Muscle of arm (tissue), 12 donors: ENCODE data around the gene MRPL55. TPM values are rescaled to one million over a fixed set of nuclear protein-coding genes. Genes with fewer than 3 reads are reported as not detected.

Experiments
- DNase-seq: peaks from one replicate; pipeline ENCODE4 v3.0.0-alpha.2; 2013
- polyA plus RNA-seq, 12 donors: library from polyadenylated mRNA; unstranded; fragments of 120-200 nt; gene quantifications; one replicate each; pipeline ENCODE4 v1.2.1, GENCODE V29; 2013; ENCODE audit not compliant: insufficient read length in 12 of 12

MRPL55 gene
- polyA plus RNA-seq, 12 donors: 20.2 to 37.7 (median 26.8) TPM; not detected in 1

GRCh38 chr1:228149406-228150119, 40.5 kb upstream of the MRPL55 start, which contains the start of gene GJC2:
GJC2 (plus strand) TSS chr1:228149930; CDS start chr1:228157759, 7,829 bp downstream.
- no peak for DNase-seq

DNA sequence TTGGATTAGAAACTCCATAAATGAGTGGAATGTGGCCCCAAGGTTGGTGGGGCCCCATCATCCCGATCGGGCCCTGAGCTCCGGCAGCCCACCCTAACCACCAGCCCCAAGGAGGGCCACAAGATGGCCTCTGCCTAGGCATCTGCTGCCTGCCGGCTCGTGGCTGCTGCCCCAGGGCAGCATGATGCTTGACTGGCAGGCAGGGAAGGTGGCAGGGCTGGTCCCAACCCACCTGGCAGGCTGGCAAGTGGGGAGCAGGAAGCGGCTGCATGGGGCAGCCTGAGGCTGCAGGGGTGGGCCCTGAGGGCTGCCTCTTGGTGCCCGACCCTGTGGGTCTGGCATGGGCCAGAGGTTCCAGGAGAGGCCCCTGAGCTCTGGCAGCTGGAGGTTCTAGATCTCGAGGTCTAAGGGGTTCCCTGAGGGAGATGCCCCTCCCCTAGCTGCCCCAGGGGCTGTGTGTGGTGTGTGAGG, 39.9 kb upstream of the MRPL55 start:
- no peak for DNase-seq

DNA sequence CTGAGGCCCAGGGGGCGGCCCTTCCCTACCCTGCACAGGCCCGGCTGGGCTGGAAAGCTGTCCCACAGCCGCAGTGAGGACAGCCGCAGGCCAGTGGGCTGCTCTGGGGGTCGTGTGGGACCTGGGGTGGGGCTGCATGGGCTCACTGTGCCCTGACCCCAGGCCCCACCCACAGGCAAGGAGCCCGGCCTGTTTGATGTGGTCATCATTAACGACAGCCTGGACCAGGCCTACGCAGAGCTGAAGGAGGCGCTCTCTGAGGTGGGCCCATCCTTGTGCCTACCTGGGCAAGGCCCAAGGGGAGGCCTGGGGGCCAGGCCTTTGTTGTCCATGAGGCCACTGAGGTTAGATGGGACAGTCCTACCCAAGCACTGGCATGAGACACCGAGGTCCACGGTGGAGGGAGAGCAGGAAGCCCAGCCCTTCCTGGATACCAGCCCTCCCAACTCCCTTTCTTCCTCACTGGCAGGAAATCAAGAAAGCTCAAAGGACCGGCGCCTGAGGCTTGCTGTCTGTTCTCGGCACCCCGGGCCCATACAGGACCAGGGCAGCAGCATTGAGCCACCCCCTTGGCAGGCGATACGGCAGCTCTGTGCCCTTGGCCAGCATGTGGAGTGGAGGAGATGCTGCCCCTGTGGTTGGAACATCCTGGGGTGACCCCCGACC, 39.2 kb upstream of the MRPL55 start:
- DNase-seq: no peak

- no peak for DNase-seq
These were observed 38.7 kb upstream of the MRPL55 start for GRCh38 chr1:228147768-228148167.

GRCh38 chr1:228147151-228147693, 38.1 kb upstream of the MRPL55 start:
- DNase-seq: no peak

DNA sequence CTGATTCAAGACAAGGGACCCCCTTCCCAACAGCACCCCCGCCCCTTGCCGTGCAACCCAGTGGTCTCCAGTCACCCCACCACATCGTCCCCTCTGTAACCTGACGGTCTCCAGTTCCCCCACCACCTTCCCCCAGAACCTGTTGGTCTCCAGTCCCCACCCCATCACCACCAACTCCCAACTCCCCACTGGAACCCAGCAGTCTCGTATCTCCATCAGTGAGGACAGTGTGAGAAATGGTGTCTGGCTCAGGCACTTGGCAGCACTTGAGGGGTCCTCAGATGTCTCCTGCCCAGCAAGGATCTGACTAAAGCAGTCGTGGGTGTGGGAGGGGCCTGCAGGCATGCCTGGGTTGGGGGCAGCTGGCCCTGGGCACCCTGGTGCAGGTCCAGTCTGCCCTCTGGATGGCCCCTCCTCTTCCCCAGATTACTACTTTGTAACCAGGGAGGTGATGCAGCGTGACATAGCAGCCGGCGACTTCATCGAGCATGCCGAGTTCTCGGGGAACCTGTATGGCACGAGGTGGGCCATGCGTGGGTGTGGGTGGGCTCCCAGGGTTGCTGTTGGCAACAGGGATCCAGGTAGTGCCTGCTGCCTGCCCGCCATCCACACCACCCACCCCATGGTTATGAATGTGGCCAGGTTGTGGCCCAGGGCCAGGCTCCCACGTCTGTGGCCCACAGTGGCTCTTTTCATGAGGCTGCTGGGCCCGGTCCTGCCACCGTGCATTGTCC, 37.5 kb upstream of the MRPL55 start:
- DNase-seq: no peak

DNA sequence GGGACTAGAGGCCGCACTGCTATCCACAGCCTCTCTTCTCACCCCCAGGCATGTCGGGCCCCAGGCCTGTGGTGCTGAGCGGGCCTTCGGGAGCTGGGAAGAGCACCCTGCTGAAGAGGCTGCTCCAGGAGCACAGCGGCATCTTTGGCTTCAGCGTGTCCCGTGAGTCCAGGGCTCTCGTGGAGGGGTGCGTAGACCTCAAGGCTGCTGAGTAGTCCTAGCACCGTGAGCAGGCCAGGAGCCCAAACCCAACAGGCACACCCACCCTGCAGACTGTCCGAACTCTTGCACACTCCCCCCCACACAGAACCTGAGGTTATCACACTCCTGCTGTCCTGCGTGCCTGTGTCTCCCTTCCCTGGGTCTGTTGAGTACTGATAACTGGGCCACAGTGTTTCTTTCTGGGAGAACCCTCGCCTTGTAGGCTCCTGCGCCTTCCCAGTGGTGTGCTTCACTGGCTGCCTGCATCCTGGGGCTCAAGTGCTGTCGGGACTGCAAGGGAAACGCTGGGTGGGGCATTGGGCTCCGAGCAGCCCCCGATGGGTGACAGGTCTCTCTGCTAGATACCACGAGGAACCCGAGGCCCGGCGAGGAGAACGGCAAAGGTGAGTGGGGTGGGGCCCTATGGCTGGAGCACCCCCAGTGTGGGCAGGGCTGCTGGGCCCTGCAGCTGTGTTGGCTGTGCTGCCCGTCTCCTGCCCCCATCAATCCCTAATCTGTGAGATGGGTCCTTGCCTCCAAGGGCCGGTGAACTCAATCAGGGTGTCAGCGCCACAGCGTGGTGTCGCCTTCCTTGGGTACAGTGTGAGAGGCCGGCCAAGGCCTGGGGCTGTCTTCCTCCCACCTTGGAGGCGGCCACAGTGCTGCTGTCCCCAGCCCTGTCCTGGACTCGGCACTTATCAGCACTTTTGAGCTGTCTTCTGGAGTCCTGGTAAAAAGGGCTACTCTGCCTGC, 36.6 kb upstream of the MRPL55 start:
- DNase-seq: no peak

- no peak for DNase-seq
These were observed 35.9 kb upstream of the MRPL55 start for GRCh38 chr1:228144993-228145343.

DNA sequence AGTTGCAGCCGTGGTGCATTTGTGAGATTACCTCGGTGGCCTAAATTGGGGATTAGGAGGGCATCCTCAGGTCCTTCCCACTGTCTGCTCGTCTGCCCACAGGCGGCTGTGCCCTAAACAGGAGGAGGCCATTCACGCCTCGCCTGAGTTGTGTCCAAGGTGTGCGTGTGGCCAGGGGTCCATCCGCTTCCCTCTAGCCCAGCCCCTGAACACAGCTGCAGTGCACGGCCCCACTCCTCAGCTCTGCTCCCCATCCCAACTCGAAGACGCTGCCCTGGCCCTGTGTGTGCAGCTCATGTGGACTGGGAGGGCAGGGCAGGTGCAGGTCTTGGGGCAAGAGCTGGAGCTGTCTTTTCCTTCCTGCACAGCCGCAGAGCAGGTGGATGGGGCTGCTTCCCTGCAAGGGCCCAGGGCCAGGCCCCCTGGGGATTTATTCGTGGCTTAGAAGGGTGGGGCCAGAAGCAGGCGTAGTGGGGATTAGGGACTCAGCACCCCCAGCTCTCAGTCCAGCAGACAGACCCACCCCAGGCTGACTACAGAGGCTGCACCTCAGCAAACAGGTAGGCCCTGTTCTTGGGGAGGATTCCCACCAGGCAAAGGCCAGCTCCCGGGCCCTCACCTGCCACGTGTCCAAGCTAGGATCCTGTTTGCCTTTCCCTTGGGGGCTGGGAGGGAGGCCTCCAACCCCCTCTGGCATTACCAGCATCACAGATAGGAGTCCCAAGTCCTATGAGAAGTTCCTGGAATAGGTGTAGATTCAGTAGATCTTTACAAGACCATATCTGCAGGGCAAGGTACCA, 35.3 kb upstream of the MRPL55 start:
- no peak for DNase-seq

DNA sequence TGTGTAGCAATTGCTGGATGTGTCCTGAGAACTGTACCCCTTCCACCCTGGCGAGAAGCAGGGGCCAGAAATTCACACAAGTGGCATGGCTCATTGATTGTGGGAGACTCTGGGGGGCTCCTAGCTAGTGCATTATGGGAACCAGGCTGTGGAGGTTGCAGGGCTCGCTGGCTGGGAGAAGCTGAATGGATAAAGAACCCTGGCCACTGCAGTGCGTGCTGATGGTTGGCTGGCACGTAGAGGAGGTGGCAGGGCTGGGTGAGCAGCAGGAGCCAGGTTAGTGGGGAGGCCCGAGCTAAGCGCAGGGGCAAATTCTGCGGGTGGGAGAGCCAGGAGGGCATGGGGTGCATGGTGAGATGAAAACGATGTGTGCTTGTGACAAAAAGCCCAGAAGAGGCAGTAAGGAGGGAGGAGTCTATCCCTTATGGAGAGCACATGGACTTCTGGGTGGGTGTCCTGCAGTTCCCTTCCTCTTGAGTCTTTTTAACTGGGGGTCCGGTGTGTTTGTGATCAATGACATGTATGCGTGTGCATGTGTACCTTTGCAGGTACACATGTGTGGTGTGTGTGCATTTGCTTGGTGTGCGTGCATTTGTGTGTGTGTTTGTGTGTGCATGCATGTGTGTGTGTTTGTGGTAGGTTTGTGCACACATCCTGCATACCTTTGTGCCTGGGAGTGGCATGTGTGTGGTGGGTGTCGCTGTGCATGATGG, 34.5 kb upstream of the MRPL55 start:
- no peak for DNase-seq

DNA sequence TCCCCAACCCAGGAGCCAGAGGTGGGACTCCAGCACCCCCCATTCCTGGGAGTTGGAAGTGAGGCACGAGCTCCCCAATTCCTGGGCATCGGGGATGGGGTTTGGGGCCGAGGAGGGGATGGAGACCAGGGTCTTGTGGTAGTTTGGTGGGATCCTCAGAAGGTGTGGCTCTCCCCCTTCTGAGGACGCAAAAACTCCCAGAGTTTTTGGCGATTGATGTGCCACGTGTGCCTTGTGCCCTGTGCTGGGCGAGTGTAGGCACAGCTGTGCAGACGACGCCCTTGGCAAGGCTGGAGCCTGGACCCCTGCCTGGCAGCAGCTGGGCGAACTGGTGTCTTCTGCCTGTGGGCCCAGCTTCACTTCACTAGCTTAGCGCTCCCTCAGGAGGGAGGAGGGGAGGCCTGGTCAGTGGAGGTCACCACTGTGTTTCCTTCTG, 33.6 kb upstream of the MRPL55 start:
- DNase-seq: no peak

DNA sequence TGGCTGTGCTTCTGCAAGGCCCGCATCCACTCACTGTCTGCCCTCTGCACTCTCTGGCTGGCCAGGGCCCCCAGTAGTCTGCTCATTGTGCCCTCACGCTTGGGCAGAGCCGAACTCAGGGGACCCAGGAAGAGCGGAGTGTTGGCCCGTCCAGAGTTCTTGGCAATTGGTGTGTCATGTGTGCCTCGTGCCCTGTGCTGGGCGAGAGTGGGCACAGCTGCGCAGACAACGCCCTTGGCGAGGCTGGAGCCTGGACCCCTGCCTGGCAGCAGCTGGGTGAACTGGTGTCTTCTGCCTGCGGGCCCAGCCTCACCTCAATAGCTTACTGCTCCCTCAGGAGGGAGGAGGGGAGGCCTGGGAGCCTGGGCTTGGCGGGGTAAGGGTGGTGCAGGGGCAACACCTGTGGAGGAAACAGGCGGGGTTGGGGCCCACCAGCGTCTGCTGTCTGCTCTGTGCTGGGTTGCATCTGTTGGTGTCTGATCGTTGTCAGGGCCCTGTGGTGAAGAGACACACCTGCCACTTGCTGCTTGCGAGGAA, 33.1 kb upstream of the MRPL55 start:
- DNase-seq: no peak

GRCh38 chr1:228141226-228142044, 32.3 kb upstream of the MRPL55 start:
- DNase-seq: no peak

- no peak for DNase-seq
These were observed 31.7 kb upstream of the MRPL55 start for GRCh38 chr1:228140724-228141225.

GRCh38 chr1:228139931-228140723, 31.0 kb upstream of the MRPL55 start, which contains the start of gene GUK1:
GUK1 (plus strand) TSS chr1:228140279; CDS start chr1:228140303, 24 bp downstream.
- DNase-seq: peak; percentile 98

GRCh38 chr1:228139406-228139930, 30.4 kb upstream of the MRPL55 start:
- no peak for DNase-seq

GRCh38 chr1:228136901-228137300, 27.8 kb upstream of the MRPL55 start:
- no peak for DNase-seq
